GM18507 (cell line): ENCODE measurements around the gene SLFN12.
"Not testable (repeated sequence)": the region's sequence is repeated elsewhere in the genome, so short reads cannot be mapped to it uniquely, and the experiment has no call there.

Source experiments
- DNase-seq: peaks from one replicate; pipeline ENCODE4 v3.0.0; 2011; ENCODE audit warnings: low read depth; ENCODE audit not compliant: insufficient read length; ENCODE audit errors: extremely low spot score
- FAIRE-seq: peaks from 2 replicates; lab custom pipeline; 2011; peaks lifted over from hg19 to GRCh38; lab: Jason Lieb, UNC

SLFN12 gene

GRCh38 chr17:35432176-35433074 lies at the start of gene SLFN12:
TSS of gene SLFN12 (minus strand) at chr17:35432500. CDS start at chr17:35423028, 9,472 bp downstream.
- peak; percentile 29 for DNase-seq
- FAIRE-seq, result peak; percentile 96

- DNase-seq (no peak), FAIRE-seq (no peak)
Observed at GRCh38 chr17:35479271-35479670, 47.0 kb upstream of the SLFN12 start.

GRCh38 chr17:35477248-35477647 lies 44.9 kb upstream of the SLFN12 start:
- no peak for DNase-seq
- FAIRE-seq, result no peak

- no peak for DNase-seq
- no peak for FAIRE-seq
Observed at GRCh38 chr17:35476283-35476820, 44.1 kb upstream of the SLFN12 start.

GRCh38 chr17:35468475-35468874 lies 36.2 kb upstream of the SLFN12 start:
- no peak for DNase-seq
- no peak for FAIRE-seq

- no peak for DNase-seq
- peak; percentile 24 for FAIRE-seq
Observed at GRCh38 chr17:35467824-35468223, 35.5 kb upstream of the SLFN12 start.

- FAIRE-seq (peak; percentile 67), DNase-seq (peak; percentile 71)
Observed at GRCh38 chr17:35460354-35460851, 28.1 kb upstream of the SLFN12 start.

GRCh38 chr17:35454035-35454434 lies 21.7 kb upstream of the SLFN12 start:
- not testable (repeated sequence) for FAIRE-seq, DNase-seq

GRCh38 chr17:35453171-35453570 lies 20.9 kb upstream of the SLFN12 start:
- DNase-seq (no peak), FAIRE-seq (no peak)

- FAIRE-seq (peak; percentile 84), DNase-seq (peak; percentile 28)
Observed at GRCh38 chr17:35449371-35449931, 17.2 kb upstream of the SLFN12 start.

- FAIRE-seq, result no peak
- no peak for DNase-seq
Observed at GRCh38 chr17:35448899-35449227, 16.6 kb upstream of the SLFN12 start.

GRCh38 chr17:35448214-35448898 lies 16.1 kb upstream of the SLFN12 start, which contains the start of gene SLFN13:
TSS of gene SLFN13 (minus strand) at chr17:35448766. CDS start at chr17:35445680, 3,086 bp downstream.
- DNase-seq (peak; percentile 64), FAIRE-seq (peak; percentile 93)

- DNase-seq, result no peak
- no peak for FAIRE-seq
Observed at GRCh38 chr17:35447499-35447898, 15.2 kb upstream of the SLFN12 start.

GRCh38 chr17:35438433-35438832 lies 6.1 kb upstream of the SLFN12 start:
- FAIRE-seq, result no peak
- no peak for DNase-seq

GRCh38 chr17:35433075-35433894 lies 985 bp upstream of the SLFN12 start:
- DNase-seq, result no peak
- FAIRE-seq, result peak; percentile 46

- DNase-seq (no peak), FAIRE-seq (no peak)
Observed at GRCh38 chr17:35429702-35430101, 2.6 kb downstream of the SLFN12 start.

- no peak for FAIRE-seq
- no peak for DNase-seq
Observed at GRCh38 chr17:35428229-35428628, 4.1 kb downstream of the SLFN12 start.

- FAIRE-seq (no peak), DNase-seq (no peak)
Observed at GRCh38 chr17:35423761-35424160, 8.5 kb downstream of the SLFN12 start.

GRCh38 chr17:35421069-35421468 lies 11.2 kb downstream of the SLFN12 start:
- not testable (repeated sequence) for FAIRE-seq, DNase-seq
